COLO668 (cell line): ENCODE data around the gene ARHGAP26.

Experiments
- DNase-seq: peaks from one replicate; lab custom pipeline; 2025; ENCODE audit not compliant: unreplicated experiment; lab: John Stamatoyannopoulos, UW

The ARHGAP26 gene

GRCh38 chr5:143055596-143056338 is 285.6 kb downstream of the ARHGAP26 start:
- no peak for DNase-seq

- DNase-seq = no peak
Observed at GRCh38 chr5:143056339-143056704, 286.1 kb downstream of the ARHGAP26 start.

- no peak for DNase-seq
Observed at GRCh38 chr5:143056792-143057579, 286.8 kb downstream of the ARHGAP26 start.

DNA sequence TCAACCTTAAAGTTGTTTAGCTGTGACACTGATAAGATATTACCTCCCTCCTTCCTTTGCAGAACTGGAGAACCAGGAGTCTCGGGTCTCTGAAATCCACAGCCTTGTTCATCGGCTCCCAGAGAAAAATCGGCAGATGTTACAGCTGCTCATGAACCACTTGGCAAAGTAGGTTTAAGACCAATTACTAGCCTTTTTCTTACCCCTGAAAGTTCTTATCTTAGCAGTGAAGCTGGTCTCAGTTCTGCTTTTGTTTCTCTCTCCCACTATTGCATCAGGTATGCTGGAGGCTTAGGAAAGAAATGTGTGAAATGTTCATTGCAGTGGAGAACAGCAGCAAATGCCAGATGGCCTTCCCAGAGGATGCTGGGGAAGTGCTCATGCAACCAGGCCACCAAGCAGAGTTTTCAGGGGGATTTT is 287.4 kb downstream of the ARHGAP26 start:
- DNase-seq = no peak

DNA sequence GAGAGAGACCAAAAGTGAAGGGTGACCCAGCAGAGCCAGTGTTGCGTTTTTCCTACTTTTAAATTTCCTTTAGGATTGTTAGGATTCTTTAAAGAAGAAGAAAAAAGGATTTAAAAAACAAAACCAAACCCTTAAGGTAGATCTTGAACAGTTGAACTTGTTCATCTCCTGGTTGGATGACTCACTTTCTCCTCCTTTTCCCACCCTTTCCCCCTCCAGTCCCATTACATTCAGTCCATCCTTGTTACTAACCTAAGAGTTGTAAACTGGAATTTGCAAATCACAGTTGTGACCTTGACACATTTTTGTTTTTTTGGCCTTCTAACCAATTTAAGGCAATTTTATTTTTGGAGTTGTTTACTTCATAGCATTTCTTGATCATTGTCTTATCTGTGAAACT is 289.2 kb downstream of the ARHGAP26 start:
- DNase-seq = no peak

DNA sequence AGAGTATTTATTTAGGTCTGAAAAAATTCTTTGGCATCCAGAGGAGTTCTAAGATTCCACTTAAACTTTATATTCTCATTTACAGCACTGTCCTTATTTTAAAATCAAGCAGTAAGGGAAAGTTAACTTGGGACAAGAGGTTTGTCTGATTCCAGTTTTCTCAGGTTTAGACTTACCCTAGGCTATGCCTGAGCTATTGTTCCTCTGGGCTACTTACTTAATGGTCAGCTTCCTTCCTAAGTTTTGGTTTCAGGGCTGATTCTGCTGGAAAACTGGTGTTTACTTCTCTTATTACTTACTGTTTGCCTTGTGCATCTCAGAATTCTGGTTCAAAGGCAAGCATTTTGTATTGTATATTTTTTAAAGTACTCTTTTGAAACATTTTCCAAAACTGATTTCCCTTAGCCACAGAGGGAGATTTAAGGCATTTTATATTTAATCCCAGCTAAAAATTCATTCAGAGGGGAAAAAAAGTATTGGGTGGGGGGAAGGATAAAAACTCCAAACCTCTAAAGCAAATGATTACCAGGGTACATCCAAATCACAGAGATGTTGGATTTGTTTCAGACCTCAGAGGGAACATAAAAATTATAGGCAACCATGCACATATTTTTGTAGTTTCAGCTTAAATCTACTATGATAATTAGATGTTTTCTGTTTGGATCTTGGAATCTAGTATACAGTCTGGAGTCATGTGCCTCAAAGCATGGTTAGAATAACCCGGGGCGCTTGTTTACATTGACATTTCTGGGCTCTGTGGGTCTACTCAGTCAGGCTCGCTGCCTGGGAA is 290.0 kb downstream of the ARHGAP26 start:
- DNase-seq = no peak

GRCh38 chr5:143061161-143061945 is 291.2 kb downstream of the ARHGAP26 start:
- no peak for DNase-seq

DNA sequence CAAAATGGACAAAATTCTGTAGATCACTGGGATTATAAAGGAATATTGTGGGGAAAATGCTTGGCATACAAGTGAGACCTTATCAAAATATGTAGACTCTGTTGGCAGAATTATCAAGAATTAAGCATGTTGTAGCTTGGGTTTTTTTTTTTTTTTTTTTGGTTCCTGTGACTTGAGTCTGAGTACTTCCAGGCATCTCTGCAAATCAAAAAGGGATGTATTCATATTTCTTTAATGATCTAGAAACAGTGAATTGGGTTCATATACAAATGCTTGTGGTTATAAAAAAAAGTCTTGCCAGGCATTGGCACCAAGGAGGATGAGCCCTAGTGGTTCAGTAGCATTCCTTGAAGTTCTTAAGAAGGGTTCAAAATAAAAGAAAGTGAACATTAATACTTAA is 292.2 kb downstream of the ARHGAP26 start:
- DNase-seq = no peak

DNA sequence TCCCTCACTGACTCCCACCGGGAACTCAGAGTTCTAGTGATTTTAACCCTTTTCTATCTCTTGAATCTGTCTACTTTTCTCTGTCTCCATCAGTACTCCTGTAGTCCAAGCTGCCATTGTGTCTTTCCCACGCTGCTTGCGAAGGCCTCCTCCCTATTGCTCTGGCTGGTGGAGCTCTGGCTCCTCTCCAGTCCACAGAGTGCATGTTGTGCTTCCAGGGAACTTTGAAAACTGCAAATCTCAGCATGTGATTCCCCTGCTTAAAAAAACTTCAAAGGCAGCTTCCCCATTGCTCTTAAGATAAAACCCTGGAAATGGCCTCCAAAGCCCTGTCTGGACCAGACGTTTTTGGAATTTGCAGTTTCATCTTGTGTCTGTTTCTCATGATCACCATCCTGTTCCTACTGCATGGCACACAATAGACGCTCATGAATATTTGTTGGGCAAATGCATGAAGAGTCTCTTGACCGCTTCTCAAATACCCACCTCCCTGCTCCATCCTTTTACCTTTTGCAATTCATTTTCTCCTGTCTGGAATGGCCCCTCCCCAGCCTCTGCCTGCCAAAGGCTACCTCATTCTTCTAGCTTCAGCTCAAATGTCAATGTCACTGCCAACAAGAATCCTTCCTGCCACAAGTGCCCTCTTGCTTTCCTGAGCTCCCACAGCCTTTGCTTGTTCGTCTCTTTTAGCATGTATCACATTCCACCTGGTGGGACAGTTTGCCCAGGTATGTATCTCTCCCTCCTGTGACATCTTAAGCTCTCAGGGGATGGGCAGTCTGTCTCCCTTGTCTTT is 293.2 kb downstream of the ARHGAP26 start:
- DNase-seq = no peak

DNA sequence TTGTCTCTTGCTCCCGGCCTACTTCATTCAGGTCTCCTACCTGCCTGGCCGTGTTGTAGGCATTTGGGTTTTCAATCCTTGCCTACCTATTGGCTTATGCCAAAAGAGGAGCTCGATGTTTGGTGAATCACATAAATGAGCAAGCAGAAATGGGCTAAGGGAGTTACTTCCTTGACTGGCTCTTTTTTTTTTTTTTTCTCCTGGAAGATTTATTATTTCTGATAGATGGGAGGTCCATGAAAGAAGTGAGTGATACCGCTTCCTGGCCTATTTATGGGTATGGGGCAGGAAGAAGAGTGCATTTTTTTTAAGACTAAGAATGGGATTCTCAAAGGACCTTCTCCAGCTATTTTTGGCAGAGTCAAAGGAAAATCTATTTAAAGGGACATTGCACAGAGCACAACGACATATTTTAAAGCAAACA is 294.1 kb downstream of the ARHGAP26 start:
- DNase-seq = no peak

DNA sequence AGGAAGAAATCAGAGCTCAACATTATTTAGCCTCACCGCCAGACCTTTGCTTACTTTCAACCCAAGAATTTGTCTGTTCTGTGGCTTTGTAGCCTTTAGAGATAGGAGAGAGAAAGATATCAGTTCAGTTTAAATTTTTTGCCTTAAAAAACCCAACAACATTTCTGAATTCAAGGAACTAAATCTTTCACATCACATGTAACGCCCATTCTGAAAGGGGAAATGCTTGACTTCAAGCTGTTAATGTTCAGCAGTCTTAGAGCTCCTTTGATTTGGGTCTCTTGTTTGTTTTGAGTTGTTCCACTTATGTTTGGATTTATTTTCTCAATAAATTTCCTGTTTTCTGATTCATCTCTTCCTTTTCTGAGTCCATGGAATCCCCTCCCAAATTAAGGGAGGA is 294.5 kb downstream of the ARHGAP26 start:
- no peak for DNase-seq

- DNase-seq = no peak
Observed at GRCh38 chr5:143065185-143065965, 295.2 kb downstream of the ARHGAP26 start.

DNA sequence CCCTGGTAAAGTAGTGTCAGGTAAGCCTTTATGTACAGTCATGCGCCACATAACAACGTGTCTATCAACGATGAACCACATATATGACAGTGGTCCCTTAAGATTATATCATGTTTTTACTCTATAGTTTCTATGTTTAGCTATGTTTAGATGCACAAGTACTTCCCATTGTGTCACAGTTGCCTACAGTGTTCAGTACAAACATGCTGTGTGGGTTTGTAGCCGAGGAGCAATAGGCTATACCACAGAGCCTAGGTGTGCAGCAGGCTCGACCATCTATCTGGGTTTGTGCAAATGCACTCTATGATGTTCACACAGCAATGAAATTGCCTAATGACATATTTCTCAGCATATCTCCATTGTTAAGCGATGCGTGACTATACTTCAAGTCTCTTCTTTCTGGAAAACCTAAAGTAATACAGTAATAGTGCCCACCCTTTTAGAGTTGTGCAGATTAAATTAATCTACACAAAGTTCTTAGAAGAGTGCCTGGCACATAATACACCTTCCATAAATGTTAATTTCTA is 295.9 kb downstream of the ARHGAP26 start:
- no peak for DNase-seq

DNA sequence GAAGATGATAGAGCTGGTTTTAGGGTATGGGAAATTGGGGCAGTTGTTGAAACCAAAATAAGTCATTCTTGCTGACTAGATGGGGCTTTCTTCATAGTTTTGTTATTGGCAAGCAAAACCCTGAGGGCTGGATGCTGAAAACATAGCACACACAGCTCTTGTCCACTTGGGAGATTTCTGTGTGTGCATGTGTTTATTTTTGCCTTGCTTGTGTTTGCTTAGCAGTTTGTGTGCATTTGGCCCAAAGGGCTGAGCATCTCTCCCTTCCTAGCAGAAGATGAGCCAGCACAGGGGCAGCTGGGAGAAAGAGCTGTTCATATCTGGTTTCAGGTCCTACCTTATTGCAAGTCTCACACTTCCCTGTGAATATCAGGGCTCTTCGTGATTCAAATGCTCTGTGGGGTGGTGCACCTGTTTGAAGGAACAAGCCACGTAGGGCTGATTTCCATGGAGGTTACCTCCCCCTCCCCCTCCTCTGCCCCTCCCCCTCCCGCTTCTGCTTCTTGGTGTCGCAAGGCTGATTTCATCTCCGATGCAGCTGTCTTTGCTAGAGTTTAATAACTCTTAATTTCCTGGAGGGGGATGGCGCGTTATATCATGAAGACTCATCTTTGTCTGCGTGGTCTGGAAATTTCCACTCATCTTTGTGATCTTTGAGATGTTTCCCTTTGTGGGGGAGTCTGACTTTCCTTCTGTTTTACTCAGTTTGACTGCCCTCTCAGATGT is 296.5 kb downstream of the ARHGAP26 start:
- peak; percentile 61 for DNase-seq

- DNase-seq = no peak
Observed at GRCh38 chr5:143068712-143069111, 298.5 kb downstream of the ARHGAP26 start.

GRCh38 chr5:143071927-143072326 is 301.8 kb downstream of the ARHGAP26 start:
- DNase-seq = no peak

DNA sequence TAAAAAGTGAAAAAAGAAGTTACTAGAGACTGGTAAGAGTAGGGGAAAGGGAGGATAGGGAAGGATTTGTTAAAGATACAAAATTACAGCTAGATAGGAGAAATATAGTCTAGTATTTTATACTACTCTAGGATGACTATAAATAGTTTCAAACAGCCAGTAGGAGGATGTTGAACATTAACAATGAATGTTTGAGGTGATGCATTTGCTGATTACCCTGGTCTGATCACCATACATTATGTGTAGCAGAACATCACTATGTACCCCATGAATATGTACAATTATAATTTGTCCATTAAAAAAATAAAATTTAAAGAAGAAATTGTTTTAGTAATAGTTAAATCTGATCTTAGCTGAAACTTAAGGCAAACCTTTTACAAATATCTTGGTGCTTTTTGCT is 302.6 kb downstream of the ARHGAP26 start:
- no peak for DNase-seq

- no peak for DNase-seq
Observed at GRCh38 chr5:143073766-143074165, 303.6 kb downstream of the ARHGAP26 start.
